ENCODE results near the gene NUP88. TPM values are rescaled to one million over a fixed set of nuclear protein-coding genes. Genes with fewer than 3 reads are reported as not detected.

Gene NUP88
- total RNA-seq, 1 donor, result 66.6 TPM

- peak; percentile 86 for DNase-seq (ENCODE audit: insufficient read length, low spot score, missing footprints)
- Histone ChIP-seq H3K4me1 (ENCODE audit: insufficient read depth, low read length) (peaks cover 27% of the 10 kb centered on the region), H2AFZ (ENCODE audit: low read length) (peak within 1 kb of the TSS; percentile 99), H3K79me2 (ENCODE audit: insufficient read depth, low read length) (peaks cover 55% of the 10 kb centered on the region), H3K27me3 (ENCODE audit: insufficient read depth, low read length) (no peaks in the 10 kb centered on the region), H3K4me3 (ENCODE audit: insufficient read depth, low read length) (peak within 1 kb of the TSS; percentile 98), H3K27ac (ENCODE audit: low read depth, low read length) (peak within 1 kb of the TSS; percentile 90), H3K9me3 (ENCODE audit: low read depth, low read length) (no peaks in the 10 kb centered on the region), H4K20me1 (ENCODE audit: insufficient read depth, low read length) (peaks cover 7% of the 10 kb centered on the region), H3K36me3 (ENCODE audit: insufficient read depth, low read length) (peaks cover 38% of the 10 kb centered on the region), H3K4me2 (ENCODE audit: insufficient read depth, low read length) (peak within 1 kb of the TSS; percentile 99)
- no peak for TF ChIP-seq CTCF (IDR thresholded peaks at IDR 0.05; ENCODE audit: extremely low read depth, low read depth, low read length)
Measured at GRCh38 chr17:5419959-5420653, 644 bp upstream of the NUP88 start, which contains the start of gene RPAIN. Gene RPAIN, plus strand, starts transcription at chr17:5420182. Its CDS starts 29 bp downstream, at chr17:5420211.

- Histone ChIP-seq H3K4me2 (ENCODE audit: insufficient read depth, low read length) (peak overlapping the region; percentile 99), H3K4me1 (ENCODE audit: insufficient read depth, low read length) (peaks cover 34% of the 10 kb centered on the region), H3K27ac (ENCODE audit: low read depth, low read length) (peak overlapping the region; percentile 90), H2AFZ (ENCODE audit: low read length) (peak overlapping the region; percentile 99), H3K4me3 (ENCODE audit: insufficient read depth, low read length) (peak overlapping the region; percentile 98), H4K20me1 (ENCODE audit: insufficient read depth, low read length) (peaks cover 10% of the 10 kb centered on the region), H3K9me3 (ENCODE audit: low read depth, low read length) (no peaks in the 10 kb centered on the region), H3K27me3 (ENCODE audit: insufficient read depth, low read length) (no peaks in the 10 kb centered on the region), H3K79me2 (ENCODE audit: insufficient read depth, low read length) (peaks cover 55% of the 10 kb centered on the region), H3K36me3 (ENCODE audit: insufficient read depth, low read length) (peaks cover 33% of the 10 kb centered on the region)
- TF ChIP-seq CTCF (IDR thresholded peaks at IDR 0.05; ENCODE audit: extremely low read depth, low read depth, low read length), result no peak
- DNase-seq (ENCODE audit: insufficient read length, low spot score, missing footprints), result peak; percentile 63
Measured at GRCh38 chr17:5418858-5419355, 555 bp downstream of the NUP88 start.

DNA sequence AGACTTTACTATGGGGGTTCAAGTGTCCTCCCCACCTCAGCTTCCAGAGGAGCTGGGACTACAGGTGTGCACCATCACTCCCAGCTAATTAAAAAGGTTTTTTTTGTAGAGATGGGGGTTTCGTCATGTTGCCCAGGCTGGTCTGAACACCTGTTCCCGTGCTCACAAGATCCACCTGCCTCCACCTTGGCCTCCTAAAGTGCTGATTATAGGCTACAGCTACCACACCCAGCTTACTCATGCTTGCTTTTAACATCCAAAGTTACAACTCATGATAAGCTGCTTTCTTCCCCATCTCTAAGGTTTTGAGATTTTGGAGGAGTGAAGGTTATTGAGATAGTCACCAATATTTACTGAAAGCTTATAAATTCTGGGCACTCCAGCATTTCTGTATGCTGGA is 2.6 kb downstream of the NUP88 start:
- DNase-seq (ENCODE audit: insufficient read length, low spot score, missing footprints), result no peak
- Histone ChIP-seq H3K27ac (ENCODE audit: low read depth, low read length) (no peak overlapping the region), H3K4me3 (ENCODE audit: insufficient read depth, low read length) (no peak overlapping the region), H3K9me3 (ENCODE audit: low read depth, low read length) (no peaks in the 10 kb centered on the region), H3K4me2 (ENCODE audit: insufficient read depth, low read length) (no peak overlapping the region), H3K27me3 (ENCODE audit: insufficient read depth, low read length) (no peaks in the 10 kb centered on the region), H3K4me1 (ENCODE audit: insufficient read depth, low read length) (peaks cover 33% of the 10 kb centered on the region), H4K20me1 (ENCODE audit: insufficient read depth, low read length) (peaks cover 25% of the 10 kb centered on the region), H3K36me3 (ENCODE audit: insufficient read depth, low read length) (peaks cover 37% of the 10 kb centered on the region), H3K79me2 (ENCODE audit: insufficient read depth, low read length) (peaks cover 68% of the 10 kb centered on the region), H2AFZ (ENCODE audit: low read length) (no peak overlapping the region)
- TF ChIP-seq CTCF (IDR thresholded peaks at IDR 0.05; ENCODE audit: extremely low read depth, low read depth, low read length), result no peak

DNA sequence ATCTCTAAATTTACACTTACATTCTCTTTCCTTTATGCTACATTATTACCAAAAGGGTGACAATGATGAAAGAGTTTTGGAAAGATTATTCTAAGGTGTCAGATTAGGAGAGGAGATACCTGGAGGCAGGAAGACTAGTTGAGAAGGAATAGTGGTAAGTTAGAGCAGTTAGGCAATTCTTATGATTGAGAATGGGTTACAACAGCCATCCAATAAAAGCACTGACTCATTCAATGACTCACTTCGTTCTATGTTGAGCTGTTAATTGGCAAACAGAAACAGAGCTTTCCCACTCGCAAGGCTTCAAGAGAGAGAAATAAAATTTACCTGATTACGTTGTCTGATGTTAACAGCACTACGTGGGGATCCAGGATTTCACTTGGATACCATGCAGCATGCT is 5.8 kb downstream of the NUP88 start:
- Histone ChIP-seq H3K9me3 (ENCODE audit: low read depth, low read length) (no peaks in the 10 kb centered on the region), H3K4me1 (ENCODE audit: insufficient read depth, low read length) (peaks cover 25% of the 10 kb centered on the region), H3K36me3 (ENCODE audit: insufficient read depth, low read length) (peaks cover 60% of the 10 kb centered on the region), H3K79me2 (ENCODE audit: insufficient read depth, low read length) (peaks cover 44% of the 10 kb centered on the region), H3K4me2 (ENCODE audit: insufficient read depth, low read length) (peak overlapping the region; percentile 71), H4K20me1 (ENCODE audit: insufficient read depth, low read length) (peaks cover 24% of the 10 kb centered on the region), H2AFZ (ENCODE audit: low read length) (no peak overlapping the region), H3K27ac (ENCODE audit: low read depth, low read length) (peak overlapping the region; percentile 31), H3K27me3 (ENCODE audit: insufficient read depth, low read length) (no peaks in the 10 kb centered on the region), H3K4me3 (ENCODE audit: insufficient read depth, low read length) (no peak overlapping the region)
- no peak for TF ChIP-seq CTCF (IDR thresholded peaks at IDR 0.05; ENCODE audit: extremely low read depth, low read depth, low read length)
- DNase-seq (ENCODE audit: insufficient read length, low spot score, missing footprints), result peak; percentile 75
